Urinary bladder (tissue), 4 donors: ENCODE data around the gene LARGE1. TPM values are rescaled to one million over a fixed set of nuclear protein-coding genes. Genes with fewer than 3 reads are reported as not detected.
"Not testable (repeated sequence)": the region's sequence is repeated elsewhere in the genome, so short reads cannot be mapped to it uniquely, and the experiment has no call there.

Experiments used
- DNase-seq: peaks from one replicate; pipeline ENCODE4 v3.0.0-alpha.2; 2015; ENCODE audit errors: extremely low spot score
- H3K27ac ChIP-seq: one replicate; pipeline ENCODE4 v1.5.1; 2013; ENCODE audit warnings: low read depth, mild to moderate bottlenecking, moderate library complexity
- H3K36me3 ChIP-seq: one replicate; pipeline ENCODE4 v1.6.1; 2013; ENCODE audit warnings: mild to moderate bottlenecking, moderate library complexity; ENCODE audit not compliant: insufficient read depth
- H3K4me1 ChIP-seq: one replicate; pipeline ENCODE4 v1.6.1; 2013; ENCODE audit warnings: mild to moderate bottlenecking, moderate library complexity; ENCODE audit not compliant: insufficient read depth
- H3K4me3 ChIP-seq: one replicate; pipeline ENCODE4 v1.5.1; 2013; ENCODE audit warnings: low read depth, low read length
- WGBS: extraction: QIAGEN DNeasy Blood & Tissue Kit; methylation state at CpG from one replicate; pipeline ENCODE4 v1.1.7; 2013; 5-methylcytosine and 5-hydroxymethylcytosine counted together
- polyA plus RNA-seq: library from polyadenylated mRNA; stranded (reverse); fragments of 200-250 nt; gene quantifications from one replicate; pipeline ENCODE4 v1.2.3, GENCODE V29; 2013
- total RNA-seq: library from RNA; depleted of rRNA; stranded (reverse); fragments of >200 nt; gene quantifications from one replicate; pipeline ENCODE4 v1.2.3, GENCODE V29; 2014
- donor health status: healthy with polysubstance abuse.
- donor health status: healthy.

The LARGE1 gene
- total and polyA plus RNA-seq, 2 donors: 27.9 to 34.5 TPM

GRCh38 chr22:33389936-33390335, 530.3 kb downstream of the LARGE1 start:
- Histone ChIP-seq H3K27ac (no peak overlapping the region), H3K36me3 (no peaks in the 10 kb centered on the region), H3K4me3 (no peak overlapping the region), H3K4me1 (no peaks in the 10 kb centered on the region)
- WGBS: 61% methylated on average over 4 of the region's 4 CpGs
- DNase-seq: no peak

- 93% methylated on average over 5 of the region's 5 CpGs for WGBS
- no peak overlapping the region for H3K27ac ChIP-seq
- no peak overlapping the region for H3K4me3 ChIP-seq
- H3K4me1 ChIP-seq: no peaks in the 10 kb centered on the region
- no peaks in the 10 kb centered on the region for H3K36me3 ChIP-seq
- DNase-seq: no peak
Observed at GRCh38 chr22:33386270-33386669, 534.0 kb downstream of the LARGE1 start.

GRCh38 chr22:33385611-33386010, 534.7 kb downstream of the LARGE1 start:
- Histone ChIP-seq H3K27ac (no peak overlapping the region), H3K4me3 (no peak overlapping the region), H3K36me3 (no peaks in the 10 kb centered on the region), H3K4me1 (no peaks in the 10 kb centered on the region)
- DNase-seq: no peak
- WGBS: 96% methylated on average over 2 of the region's 2 CpGs

- H3K27ac ChIP-seq: no peak overlapping the region
- no peak overlapping the region for H3K4me3 ChIP-seq
- WGBS: 88% methylated on average over 8 of the region's 8 CpGs
- no peaks in the 10 kb centered on the region for H3K36me3 ChIP-seq
- no peak for DNase-seq
- H3K4me1 ChIP-seq: no peaks in the 10 kb centered on the region
Observed at GRCh38 chr22:33382436-33382835, 537.8 kb downstream of the LARGE1 start.

GRCh38 chr22:33381531-33382406, 538.5 kb downstream of the LARGE1 start:
- Histone ChIP-seq H3K27ac (no peak overlapping the region), H3K4me3 (no peak overlapping the region), H3K4me1 (no peaks in the 10 kb centered on the region), H3K36me3 (no peaks in the 10 kb centered on the region)
- no peak for DNase-seq
- 84% methylated on average over 10 of the region's 10 CpGs for WGBS

- no peak for DNase-seq
- no peak overlapping the region for H3K4me3 ChIP-seq
- no peaks in the 10 kb centered on the region for H3K36me3 ChIP-seq
- WGBS: 86% methylated on average over 4 of the region's 4 CpGs
- H3K27ac ChIP-seq: no peak overlapping the region
- no peaks in the 10 kb centered on the region for H3K4me1 ChIP-seq
Observed at GRCh38 chr22:33380789-33381530, 539.3 kb downstream of the LARGE1 start.

- H3K4me1 ChIP-seq: no peaks in the 10 kb centered on the region
- no peak for DNase-seq
- H3K4me3 ChIP-seq: no peak overlapping the region
- H3K36me3 ChIP-seq: no peaks in the 10 kb centered on the region
- WGBS: 98% methylated on average over 2 of the region's 2 CpGs
- H3K27ac ChIP-seq: no peak overlapping the region
Observed at GRCh38 chr22:33379836-33380235, 540.4 kb downstream of the LARGE1 start.

GRCh38 chr22:33372875-33373274, 547.4 kb downstream of the LARGE1 start:
- no peaks in the 10 kb centered on the region for H3K36me3 ChIP-seq
- H3K4me1 ChIP-seq: no peaks in the 10 kb centered on the region
- H3K27ac ChIP-seq: no peak overlapping the region
- DNase-seq: no peak
- WGBS: 98% methylated on average over 1 of the region's 1 CpG
- no peak overlapping the region for H3K4me3 ChIP-seq

GRCh38 chr22:33363256-33363655, 557.0 kb downstream of the LARGE1 start:
- H3K4me1 ChIP-seq, DNase-seq, H3K27ac ChIP-seq, H3K4me3 ChIP-seq, H3K36me3 ChIP-seq: not testable (repeated sequence)
- WGBS: 97% methylated on average over 5 of the region's 5 CpGs

- Histone ChIP-seq H3K36me3 (no peaks in the 10 kb centered on the region), H3K4me1 (no peaks in the 10 kb centered on the region), H3K27ac (no peak overlapping the region), H3K4me3 (no peak overlapping the region)
- 88% methylated on average over 5 of the region's 5 CpGs for WGBS
- no peak for DNase-seq
Observed at GRCh38 chr22:33362702-33363101, 557.6 kb downstream of the LARGE1 start.

GRCh38 chr22:33361581-33361980, 558.7 kb downstream of the LARGE1 start:
- H3K36me3 ChIP-seq: no peaks in the 10 kb centered on the region
- H3K27ac ChIP-seq: no peak overlapping the region

GRCh38 chr22:33357981-33358399, 562.3 kb downstream of the LARGE1 start:
- DNase-seq: no peak
- Histone ChIP-seq H3K27ac (no peak overlapping the region), H3K4me3 (no peak overlapping the region), H3K36me3 (no peaks in the 10 kb centered on the region), H3K4me1 (no peaks in the 10 kb centered on the region)
- WGBS: 71% methylated on average over 4 of the region's 4 CpGs

More at GRCh38 chr22:33361581-33361980, 558.7 kb downstream of the LARGE1 start:
- H3K4me1 ChIP-seq: no peaks in the 10 kb centered on the region
- DNase-seq: no peak
- H3K4me3 ChIP-seq: no peak overlapping the region

- DNase-seq: no peak
- no peak overlapping the region for H3K27ac ChIP-seq
- H3K4me3 ChIP-seq: no peak overlapping the region
- H3K4me1 ChIP-seq: no peaks in the 10 kb centered on the region
- no peaks in the 10 kb centered on the region for H3K36me3 ChIP-seq
- 53% methylated on average over 1 of the region's 1 CpG for WGBS
Observed at GRCh38 chr22:33354928-33355327, 565.3 kb downstream of the LARGE1 start.

- no peak overlapping the region for H3K27ac ChIP-seq
- no peaks in the 10 kb centered on the region for H3K36me3 ChIP-seq
- no peak for DNase-seq
- 86% methylated on average over 4 of the region's 4 CpGs for WGBS
- no peaks in the 10 kb centered on the region for H3K4me1 ChIP-seq
- no peak overlapping the region for H3K4me3 ChIP-seq
Observed at GRCh38 chr22:33353502-33353901, 566.8 kb downstream of the LARGE1 start.
